ENCODE data around the gene TEX30.

DNA sequence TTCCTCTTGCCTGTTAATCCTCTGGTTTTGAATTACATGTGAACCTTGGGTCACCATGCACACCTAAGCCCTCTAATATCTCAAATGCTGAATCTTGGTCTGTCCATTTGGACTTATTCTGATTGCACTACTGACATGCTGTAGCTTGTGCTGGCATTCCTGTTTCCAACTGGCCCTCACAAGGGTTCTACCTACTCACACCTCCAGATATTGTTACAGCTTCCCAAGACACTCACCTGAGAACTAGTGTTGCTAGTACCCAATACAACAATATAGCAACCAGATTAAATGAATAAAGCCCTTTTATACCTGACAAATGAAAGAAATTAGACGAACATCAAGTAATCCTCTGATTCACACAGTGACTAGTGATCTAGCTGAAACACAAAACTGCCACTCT, 16.6 kb downstream of the TEX30 start:
- TF ChIP-seq POLR2A (IDR thresholded peaks at IDR 0.05) (no peak), CTCF (IDR thresholded peaks at IDR 0.05) (no peak)

Data from uterus (tissue), 2 donors.